HG02943 (cell line): ENCODE data around the gene GPX5.

ENCODE experiments used
- ATAC-seq: cut with Tn5 transposase; IDR thresholded peaks from one replicate; pipeline ENCODE4 v1.9.1; 2021; ENCODE audit warnings: mild to moderate bottlenecking, low read depth, moderate library complexity; ENCODE audit not compliant: unreplicated experiment

GPX5 gene

GRCh38 chr6:28553384-28553985, 27.8 kb downstream of the GPX5 start:
- no peak for ATAC-seq

DNA sequence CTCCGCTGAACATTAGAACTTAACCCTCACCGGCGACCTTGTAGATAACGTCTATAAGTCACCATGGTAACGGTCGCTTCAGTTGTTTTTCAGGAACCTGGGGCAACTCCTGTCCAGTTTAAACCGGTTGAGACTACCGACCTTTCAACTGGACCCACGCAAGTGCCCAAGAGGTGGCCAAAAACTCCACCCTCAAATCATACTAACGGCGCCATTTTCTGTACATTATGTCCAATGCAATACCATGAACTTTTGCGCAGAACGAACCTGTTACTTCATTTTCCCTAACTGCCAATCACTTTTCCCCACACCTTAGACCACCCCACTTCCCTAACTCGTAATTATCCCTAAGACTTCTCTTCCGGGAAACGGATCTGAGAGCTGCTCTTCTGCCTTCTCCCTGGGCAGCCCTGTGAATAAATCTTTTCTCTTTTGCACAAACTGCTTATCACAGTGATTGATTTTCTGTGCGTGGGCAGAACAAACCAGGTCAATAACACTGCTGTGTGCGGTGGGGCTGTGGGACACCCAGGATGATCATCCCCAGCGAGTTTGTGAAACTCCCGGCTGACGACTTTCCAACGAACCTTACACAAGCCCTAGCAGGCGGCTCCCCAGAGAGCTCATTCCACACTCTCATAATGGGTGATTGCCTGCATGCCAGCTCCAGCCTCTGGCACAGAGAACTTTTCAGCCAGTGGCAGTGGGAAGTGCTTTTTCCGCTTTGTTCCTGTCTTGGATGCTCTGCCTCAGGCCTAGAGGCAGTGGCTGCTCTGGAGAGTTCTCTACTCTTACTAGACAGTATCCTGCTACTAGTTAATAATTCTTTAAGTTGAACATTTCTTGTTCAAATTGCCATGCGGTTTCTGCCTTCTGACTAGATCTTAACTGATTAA, 28.6 kb downstream of the GPX5 start:
- ATAC-seq = no peak

DNA sequence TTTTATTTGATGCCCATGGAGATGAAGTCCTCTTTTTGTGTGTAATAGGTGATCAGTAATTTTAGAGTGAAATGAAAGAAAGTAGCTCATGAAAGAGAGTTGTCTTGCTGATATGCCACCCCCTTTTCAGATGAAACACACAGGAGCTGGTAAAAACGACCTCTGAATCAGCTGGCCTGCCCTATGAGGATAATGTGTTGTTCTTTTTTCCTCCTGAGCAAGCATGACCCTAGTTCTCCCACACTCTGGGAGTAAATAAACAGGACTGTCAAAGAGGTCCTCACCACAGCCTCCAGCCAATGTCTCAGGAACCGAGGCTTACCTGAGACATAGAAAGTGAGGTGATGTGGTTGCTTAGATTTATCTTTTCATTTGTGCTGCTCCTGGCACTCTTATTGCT, 29.5 kb downstream of the GPX5 start:
- ATAC-seq = no peak

GRCh38 chr6:28558629-28559028, 32.9 kb downstream of the GPX5 start:
- no peak for ATAC-seq

DNA sequence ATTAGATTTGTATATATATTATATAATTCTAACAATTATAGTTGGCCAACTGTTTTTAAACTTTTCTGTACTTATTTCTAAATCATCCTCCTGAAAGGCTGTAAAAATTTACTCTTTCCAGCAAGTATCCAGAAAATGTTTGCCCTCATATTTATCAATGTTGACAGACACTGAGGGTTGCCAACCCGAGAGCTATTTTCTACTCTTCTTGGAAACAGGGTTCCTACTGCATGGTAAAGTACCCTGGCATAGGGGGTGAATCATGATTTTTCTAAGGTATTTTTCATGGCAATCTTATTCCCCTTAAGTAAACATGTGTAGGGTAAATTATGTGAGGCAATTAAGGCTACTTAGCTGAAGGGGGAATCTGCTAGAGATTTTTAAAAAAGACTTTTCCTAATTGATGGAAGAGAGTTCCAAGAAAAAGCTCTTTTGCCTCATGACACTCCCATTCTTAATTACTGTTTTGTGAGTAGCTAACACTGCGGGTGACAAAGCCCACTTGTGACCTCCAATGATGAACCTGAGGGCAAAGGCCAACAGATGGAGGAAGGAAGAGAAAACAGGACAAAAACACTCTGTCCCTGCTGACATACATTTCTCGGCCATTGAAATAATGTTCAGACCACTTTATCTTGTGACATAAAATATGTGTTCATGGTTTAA, 37.9 kb downstream of the GPX5 start:
- no peak for ATAC-seq

DNA sequence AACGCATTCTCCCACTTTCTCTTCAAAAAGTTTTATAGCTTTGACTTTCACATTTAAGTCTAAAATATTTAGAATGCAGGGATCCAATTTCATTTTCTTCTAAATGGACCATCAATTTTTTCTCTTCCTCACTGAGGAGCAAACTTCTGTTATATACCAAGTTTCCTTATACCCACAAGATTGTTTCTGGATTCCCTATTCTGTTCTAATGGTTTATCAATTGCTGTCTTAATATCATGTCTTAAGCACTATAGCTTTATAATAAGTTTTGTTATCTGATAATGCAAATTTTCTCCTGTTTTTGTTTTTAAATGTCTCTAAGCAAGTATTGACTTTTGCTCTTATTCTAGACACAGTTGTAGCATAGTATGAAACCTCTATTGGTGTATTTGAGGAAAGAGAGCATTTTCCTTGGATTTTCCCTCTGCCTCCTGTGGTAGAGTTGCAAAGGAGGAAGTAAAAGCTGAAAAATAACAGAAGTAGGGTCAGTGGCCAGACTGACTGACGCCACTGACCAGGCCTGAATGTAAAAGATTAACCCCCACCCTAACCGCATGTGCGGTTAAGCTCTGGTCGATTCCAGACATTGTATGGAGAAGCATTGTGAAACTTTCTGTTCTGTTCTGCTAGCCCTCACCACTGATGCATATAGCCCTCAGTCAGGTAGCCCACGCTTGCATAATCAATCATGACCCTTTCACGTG, 40.3 kb downstream of the GPX5 start:
- ATAC-seq = no peak

DNA sequence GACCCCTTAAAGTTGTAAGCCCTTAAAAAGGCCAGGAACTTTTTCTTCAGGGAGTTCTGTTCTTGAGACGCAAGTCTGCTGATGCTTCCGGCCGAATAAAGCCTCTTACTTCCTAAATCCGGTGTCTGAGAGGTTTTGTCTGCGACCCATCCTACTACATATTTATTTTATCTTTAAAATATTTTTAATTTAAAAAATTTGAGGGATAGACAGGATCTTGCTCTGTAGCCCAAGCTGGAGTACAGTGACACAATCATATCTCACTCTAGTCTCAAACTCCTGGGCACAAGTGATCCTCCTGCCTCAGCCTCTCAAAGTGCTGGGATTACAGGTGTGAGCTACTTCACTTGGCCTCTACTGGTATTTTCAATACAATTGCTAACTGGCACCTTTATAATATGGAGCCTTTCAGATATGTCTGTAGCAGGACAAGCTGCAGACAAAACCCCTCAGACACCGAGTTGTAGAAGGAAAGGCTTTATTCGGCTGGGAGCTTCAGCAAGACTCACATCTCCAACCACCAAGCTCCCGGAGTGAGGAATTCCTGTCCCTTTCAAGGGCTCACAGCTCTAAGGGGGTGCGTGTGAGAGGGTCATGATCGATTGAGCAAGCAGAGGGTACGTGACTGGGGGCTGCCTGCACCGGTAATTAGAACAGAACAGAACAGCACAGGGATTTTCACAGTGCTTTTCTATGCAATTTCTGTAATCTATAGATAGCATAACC, 41.0 kb downstream of the GPX5 start:
- ATAC-seq = no peak

GRCh38 chr6:28567506-28567905, 41.8 kb downstream of the GPX5 start:
- ATAC-seq = no peak

- ATAC-seq = no peak
Observed at GRCh38 chr6:28568515-28569108, 42.9 kb downstream of the GPX5 start.

- no peak for ATAC-seq
Observed at GRCh38 chr6:28569748-28570147, 44.1 kb downstream of the GPX5 start.

- ATAC-seq = no peak
Observed at GRCh38 chr6:28580475-28580874, 54.8 kb downstream of the GPX5 start.

DNA sequence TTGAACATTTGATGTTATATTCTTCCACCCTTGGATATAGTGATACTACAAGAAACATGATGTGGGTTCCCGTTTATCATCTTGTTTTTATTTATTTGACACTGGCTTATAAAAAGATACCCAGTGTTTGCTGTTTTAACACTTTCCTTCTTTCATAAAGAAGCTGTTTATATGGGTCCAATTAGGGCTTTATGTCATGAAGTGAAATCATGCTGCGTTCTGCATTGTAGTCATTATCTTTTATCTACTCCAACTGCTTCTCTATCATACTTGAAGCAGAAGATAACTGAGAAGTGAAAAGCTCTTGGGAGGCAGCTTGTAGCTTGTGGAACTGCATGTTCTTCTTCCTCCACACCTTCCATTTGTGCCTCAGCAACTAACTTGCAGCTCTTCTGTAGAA, 57.8 kb downstream of the GPX5 start:
- no peak for ATAC-seq
